Measurements from ENCODE around the gene NCBP3.

DNA sequence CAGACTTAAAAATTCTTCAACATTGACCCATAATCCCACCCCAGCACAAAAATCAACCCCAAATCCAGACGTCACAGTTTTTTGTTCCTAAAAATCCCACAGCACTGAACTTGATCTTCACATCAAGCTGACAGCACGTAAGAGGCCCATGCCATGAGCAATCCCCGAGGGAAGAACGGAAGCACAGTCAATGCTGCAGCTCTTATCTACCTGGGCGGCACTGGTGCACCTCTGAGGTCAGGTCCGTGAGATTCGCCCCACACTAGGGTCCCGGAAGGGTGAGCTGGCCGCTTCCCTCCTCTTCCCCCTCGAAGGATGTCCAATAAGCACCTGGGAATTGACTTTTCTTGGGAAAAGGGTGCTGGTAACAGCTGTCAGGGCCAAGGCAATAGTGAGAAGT, 33.8 kb downstream of the NCBP3 start:
- TF ChIP-seq, protein P1, sequence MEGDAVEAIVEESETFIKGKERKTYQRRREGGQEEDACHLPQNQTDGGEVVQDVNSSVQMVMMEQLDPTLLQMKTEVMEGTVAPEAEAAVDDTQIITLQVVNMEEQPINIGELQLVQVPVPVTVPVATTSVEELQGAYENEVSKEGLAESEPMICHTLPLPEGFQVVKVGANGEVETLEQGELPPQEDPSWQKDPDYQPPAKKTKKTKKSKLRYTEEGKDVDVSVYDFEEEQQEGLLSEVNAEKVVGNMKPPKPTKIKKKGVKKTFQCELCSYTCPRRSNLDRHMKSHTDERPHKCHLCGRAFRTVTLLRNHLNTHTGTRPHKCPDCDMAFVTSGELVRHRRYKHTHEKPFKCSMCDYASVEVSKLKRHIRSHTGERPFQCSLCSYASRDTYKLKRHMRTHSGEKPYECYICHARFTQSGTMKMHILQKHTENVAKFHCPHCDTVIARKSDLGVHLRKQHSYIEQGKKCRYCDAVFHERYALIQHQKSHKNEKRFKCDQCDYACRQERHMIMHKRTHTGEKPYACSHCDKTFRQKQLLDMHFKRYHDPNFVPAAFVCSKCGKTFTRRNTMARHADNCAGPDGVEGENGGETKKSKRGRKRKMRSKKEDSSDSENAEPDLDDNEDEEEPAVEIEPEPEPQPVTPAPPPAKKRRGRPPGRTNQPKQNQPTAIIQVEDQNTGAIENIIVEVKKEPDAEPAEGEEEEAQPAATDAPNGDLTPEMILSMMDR (conservative IDR thresholded peaks at IDR 0.05; ENCODE audit: low read depth, low read length) = no peak
- no peak for TF ChIP-seq FOS (IDR thresholded peaks at IDR 0.05; ENCODE audit: low read depth, low read length)

Data from IMR-90 (cell line).